ENCODE data around the gene IMPACT.
A peak's percentile ranks its signal among the peaks of the same experiment; 100 is the strongest.

The IMPACT gene, protein sequence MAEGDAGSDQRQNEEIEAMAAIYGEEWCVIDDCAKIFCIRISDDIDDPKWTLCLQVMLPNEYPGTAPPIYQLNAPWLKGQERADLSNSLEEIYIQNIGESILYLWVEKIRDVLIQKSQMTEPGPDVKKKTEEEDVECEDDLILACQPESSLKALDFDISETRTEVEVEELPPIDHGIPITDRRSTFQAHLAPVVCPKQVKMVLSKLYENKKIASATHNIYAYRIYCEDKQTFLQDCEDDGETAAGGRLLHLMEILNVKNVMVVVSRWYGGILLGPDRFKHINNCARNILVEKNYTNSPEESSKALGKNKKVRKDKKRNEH

DNA sequence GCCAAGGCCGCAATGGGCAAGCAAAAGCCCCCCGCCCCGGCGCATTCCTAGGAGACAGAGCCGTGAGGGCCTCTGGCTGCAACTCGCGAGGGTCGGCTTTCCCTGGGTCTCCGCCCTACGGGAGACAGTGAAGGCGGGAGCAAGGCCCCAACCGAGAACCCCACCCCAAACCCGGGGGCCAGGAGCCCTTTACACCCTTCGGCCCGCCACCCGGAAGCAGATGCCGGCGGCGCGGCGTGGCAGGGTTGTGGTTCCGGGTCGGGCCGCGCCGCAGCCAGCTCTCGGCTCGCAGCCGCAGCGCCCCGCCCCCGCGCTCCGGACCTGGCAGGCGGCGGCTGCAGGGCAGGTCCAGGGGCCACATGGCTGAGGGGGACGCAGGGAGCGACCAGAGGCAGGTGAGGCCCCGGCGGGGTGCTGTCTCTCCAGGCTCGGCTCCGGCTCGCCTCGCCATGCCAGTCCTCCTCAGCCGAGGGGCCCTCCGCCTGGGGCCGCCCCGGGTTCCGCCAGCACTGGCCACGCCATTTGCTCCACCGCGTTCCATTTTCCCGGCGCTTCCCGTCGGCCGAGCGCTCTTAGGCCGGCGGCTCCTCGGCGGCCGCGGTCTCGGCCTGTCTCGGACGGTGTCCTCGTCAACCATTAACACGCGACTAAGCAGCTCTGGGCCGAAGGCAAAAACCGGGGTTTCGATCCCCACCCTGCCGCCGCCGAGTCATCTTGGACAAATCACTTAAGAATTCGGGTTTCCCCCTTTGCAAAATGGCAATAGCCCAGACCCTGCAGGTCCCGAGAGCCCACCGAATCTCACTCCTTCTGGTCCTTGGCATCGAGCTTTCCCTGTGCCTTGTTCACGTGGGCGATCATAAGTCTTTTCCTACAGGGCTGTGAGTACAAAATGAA is at the start of gene IMPACT:
IMPACT (plus strand) TSS at position 273 of the 897 bp plus-strand sequence; CDS start at position 360, 87 bp downstream.
- peak; percentile 93 for DNase-seq

DNA sequence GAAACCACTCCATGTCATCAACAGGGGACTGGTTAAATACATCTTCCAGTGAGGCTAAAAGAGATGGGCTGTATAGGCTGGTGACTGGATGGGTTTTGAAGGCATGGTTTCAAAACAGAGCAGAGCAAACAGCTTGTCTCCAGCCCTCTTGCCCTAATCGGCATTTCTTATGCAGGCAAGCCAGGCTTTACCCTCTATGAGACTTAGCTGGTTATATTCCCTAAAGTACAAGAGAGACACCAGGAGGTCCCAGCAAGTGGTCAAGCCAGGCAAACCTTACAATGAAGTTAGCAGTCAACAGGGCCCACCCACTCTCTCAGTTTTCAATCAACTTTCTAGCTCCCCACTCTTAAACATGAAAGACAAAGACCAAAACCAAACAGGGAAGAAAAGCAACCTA is 47.9 kb upstream of the IMPACT start:
- no peak for DNase-seq

DNA sequence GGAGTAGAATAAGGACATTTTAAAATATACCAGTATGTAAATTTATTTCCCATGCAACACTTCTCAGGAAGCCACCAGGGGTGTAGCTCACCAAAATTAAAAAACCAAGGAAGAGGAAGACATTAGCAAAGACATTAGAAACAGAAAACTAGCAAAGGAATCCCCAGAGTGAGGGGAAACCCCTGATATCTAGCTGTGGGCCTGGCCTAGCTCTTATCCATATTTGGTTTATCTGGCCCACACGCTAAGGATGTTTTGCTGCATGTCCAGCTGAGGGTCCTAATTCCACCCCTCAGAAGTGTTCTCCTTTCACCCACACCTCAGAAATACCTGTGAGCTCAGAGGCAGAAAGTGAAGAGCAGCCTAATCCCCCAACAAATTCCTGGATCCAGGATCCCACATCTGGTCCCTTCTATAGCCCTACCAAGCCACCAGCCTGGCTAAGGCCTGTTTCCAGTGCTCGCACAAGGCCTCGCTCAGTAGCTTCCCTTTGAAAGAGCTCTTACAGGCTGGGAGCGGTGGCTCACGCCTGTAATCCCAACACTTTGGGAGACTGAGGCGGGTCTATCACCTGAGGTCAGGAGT is 46.2 kb upstream of the IMPACT start:
- no peak for DNase-seq

DNA sequence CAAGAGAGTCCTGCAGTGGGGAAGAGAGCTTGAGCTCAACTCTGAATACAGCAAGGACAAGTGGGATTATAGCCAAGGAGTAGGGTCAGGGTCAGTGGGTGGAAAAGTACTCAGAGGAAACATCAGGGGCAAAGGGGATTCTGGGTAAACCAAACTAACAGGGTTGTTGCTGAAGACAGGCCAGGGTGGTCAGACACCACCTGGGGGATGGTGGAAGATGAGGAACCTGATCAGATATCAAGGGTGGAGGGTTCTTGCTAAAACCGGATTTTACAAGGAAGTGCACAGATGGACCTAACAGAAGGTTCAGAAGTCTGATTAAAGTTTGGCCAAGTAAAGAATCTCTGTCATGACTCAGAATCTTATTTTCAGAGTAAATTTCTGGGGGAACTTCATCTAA is 45.3 kb upstream of the IMPACT start:
- DNase-seq: no peak

DNA sequence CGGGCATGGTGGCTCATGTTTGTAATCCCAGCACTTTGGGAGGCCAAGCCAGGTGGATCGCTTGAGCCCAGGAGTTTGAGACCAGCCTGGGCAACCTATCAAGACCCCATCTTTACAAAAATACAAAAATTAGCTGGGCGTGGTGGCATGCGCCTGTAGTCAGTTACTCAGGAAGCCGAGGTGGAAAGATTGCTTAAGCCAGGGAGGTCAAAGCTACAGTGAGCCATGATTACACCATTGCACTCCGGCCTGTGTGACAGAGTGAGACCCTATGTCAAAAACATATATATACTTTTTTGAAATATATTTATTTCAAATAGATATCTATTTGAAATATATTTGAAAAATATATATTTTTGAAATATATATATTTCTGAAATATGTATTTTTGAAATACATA is 39.8 kb upstream of the IMPACT start:
- DNase-seq: no peak

DNA sequence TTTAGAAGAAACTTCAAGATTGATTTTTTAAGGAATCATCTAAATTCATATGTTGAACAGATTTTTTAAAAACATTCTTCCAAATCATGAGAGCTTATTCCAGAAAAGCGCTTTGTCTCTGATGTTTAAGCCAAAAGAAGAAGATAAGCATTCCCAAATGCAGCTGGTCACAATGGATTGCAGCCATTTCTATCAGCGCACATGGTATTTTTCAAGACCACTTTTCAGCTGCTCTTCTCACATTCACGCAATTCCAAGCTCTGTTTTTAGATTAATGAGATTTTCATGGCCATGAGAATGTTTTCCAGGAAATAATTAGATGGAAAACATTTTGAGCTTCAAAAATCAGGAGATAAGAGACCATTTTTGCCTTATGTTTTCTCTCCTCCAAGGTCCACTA is 37.5 kb upstream of the IMPACT start:
- DNase-seq: no peak

DNA sequence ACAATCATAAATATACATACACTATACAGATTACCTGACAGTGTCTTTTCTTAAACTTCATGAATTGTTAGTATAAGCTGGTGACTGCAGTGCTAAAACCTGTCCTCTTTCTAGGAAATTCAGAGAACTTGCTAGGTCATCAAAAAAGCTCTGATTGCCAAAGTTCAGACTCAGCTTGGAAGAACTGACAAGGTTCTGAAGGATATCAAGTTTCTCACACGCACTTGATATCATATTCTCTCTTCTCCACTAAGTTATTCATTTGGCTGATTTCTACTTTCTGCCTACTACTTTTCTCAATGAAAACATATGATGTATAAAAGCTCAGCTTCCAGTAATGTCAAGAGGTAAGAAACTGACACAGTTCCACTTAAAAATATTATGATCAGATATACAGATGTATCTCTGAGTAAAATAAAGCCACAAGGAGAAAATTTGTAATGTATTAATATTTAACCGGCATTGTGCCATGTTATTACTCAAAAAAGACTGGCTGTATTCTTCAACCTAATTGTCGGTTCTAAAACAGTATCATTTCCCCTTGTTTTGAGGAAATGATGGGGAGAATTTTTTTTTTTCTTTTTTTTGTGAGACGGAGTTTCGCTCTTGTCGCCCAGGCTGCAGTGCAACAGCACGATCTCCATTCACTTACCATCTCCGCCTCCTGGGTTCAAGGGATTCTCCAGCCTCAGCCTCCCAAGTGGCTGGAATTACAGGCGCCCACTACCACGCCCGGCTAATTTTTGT is 31.2 kb upstream of the IMPACT start:
- no peak for DNase-seq

DNA sequence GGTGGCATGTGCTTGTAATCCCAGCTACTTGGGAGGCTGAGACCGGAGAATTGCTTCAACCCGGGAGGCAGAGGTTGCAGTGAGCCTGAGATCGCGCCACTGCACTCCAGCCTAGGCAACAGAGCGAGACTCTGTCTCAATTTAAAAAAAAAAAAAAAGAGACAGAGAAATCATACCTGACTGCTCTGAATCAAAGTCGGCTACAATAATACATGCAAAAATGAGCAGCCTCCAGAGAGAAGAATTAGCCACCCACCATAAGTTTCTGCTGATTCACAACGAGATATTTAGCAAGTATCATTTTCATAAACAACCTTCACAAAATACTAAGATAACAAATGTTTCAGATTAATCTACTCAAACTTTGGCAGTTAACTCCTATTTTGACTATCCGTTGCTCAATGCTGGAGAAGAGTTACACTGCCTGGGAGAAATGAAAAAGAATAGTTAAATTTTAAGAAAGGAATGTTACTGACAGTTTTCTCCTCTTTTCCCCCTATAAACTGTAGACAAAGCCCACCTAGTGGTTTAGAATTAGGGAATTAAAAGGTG is 30.3 kb upstream of the IMPACT start:
- no peak for DNase-seq

DNA sequence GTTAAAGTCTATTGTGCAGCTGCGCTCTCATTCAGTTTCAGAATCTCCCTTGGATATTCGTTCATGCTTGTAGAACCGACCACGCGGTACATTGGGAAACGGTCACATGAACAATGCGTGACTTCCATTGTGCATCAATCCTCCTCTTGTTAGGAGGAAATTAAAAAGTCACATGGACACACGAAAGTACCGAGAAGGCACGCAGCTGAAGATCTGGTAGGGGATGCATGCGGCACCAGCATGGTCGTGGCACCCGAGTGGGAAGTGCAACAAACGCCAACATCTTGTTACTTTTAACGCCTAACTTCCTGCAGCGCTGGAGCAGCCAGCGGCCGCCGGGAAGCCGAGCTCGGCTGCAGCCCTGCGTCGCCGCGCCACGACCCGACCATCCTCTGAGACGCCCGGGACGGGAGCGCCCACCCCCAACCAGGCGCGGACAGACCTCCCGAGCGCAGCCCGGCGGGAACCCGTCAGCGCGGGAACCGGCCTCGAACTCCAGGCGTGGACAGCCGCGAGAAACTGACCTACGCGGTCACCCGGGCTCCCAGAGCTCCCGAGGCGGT is 29.3 kb upstream of the IMPACT start:
- DNase-seq: no peak

DNA sequence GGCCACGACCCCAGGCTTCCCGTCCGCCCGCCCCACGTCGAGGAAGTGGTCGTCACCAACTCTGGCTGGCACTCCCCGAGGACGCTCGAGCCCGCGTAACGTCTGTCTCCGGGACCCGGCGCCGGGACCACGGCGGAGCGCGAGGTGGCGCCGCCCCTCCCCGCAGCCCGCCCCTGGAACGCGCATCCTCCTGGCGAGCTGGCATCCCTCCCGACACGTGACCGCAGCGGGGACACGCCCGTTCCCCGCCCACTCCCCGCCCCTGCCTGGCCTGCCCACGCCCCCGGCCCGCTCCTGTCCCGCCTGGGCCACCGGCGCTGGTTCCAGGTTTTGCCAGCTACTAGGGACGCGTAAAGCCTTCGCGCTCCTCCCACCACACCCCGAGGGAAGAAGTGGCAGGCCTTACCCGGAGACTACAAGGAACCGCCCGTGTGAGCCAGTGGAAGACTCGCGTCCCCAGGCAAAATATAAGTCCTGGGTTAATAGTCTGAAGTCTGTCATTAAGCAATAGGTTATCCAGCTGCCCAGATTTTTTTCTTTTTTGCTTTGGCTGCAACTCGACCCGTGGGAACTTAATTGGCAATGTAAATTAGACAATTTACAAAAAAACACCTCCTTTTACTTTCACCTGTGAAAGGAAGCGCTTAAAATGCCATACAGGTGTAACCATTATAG is 28.6 kb upstream of the IMPACT start, which contains the start of gene OSBPL1A:
OSBPL1A (minus strand) TSS at position 131 of the 675 bp plus-strand sequence. CDS start 20,291 bp downstream, outside the sequence.
- DNase-seq: peak; percentile 90

DNA sequence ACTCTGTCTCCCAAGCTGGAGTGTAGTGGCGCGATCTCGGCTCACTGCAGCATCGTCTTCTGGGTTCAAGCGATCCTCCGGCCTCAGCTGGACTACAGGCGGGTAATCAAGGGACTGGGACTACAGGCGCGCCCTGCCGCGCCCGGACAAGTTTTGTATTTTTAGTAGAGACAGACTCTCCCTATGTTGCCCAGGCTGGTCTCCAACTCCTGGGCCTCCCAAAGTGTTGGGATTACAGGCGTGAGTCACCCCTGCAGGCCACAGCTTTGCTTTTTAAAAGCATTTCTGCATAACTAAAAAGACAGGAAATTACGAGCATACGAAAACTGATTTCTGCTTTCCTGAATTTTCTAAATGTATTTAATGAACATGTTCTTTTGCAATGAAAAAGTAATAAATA is 27.9 kb upstream of the IMPACT start:
- no peak for DNase-seq

DNA sequence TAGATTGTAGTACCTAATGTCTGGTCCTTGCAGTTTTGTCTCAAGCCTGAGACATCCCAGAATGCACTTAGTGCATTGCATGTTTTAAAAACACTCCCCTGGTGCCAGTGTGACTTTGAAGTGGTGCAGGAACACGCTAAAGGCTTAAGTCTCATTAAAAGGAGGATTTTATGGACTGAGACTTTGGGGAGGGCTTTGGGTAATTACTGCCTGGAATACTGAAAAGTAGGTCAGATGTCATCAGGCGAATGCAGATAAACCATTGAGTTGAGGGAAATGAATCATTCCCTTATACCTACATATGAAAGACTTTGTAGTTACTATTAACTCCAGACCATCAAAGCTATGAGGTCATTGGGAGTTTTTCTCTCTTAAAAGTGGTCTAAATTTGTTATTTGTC is 25.9 kb upstream of the IMPACT start:
- DNase-seq: no peak

DNA sequence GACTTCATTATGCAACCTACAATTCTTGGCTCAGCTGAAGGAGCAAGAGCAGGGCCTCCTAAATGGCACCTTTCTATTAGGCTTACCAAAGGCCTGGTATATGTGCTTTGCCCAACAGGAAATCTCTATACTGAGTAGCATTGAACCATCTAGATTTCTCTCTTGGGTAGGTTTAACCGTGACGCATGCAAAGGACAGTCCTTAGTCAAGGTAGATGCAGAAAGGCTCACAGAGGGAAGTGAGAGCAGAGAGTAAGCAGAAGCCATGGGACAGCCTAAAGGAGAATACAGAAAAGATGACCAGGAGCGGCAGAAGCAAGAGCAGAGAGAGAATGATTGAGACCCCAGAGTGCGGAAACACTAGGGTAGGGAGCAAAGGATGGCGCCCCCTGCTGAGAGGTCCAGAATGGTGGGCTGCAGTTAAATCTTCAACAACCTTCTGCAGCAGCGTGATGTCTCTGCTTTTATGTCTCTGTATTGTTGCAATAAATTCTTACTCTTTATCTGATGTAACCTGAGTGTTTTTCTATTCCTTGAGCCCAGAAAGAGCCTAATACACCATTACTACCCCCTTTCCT is 24.2 kb upstream of the IMPACT start:
- DNase-seq: no peak

DNA sequence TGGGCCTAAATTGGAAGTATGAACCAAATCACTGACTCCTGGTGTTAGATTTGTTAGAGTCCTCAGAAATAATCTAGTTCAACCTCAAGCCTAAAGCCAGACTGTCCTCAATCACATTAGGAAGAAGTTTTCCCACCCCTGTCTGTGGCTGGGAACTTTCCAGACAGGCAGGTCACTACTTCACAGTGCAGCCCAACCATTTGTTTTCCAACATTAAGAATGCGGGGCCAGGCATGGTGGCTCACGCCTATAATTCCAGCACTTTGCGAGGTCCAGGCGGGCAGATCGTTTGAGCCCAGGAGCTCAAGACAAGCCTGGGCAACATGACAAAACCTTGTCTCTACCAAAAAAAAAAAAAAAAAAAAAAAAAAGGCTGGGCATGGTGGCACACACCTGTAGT is 23.4 kb upstream of the IMPACT start:
- DNase-seq: no peak

DNA sequence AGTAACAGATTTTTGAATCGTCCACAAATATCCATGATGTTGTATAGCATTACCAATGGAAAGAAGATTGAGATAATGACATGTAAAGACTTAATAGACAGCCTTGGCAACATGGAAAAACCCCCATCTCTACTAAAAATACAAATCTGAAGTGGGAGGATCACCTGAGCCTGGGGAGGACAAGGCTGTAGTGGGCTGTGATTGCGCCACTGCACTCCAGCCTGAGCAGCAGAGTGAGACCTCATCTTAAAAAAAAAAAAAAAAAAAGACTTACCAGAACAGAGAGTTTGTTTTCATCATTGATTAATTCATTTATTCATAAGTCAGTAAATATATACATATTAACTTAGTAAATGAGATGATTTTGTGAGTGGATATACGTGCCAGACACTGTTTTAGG is 21.9 kb upstream of the IMPACT start:
- DNase-seq: no peak

DNA sequence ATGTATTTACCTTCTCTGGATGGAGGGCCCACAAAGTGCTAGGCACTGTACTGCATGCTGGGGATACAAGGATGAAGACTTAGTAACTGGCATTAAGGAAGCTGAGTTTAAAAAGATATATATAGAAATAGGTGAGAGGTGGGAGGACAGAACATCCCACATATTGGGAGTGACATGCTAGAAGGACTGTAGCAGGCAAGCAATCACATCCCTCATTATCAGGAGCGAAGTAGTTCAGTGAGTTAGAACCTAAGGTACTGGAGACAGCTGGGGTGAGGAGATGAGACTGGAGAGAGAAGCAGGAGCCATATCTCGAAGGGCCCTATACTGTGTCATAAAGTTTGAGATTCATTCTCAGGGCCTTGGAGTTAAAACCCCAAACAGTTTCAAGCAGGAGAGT is 18.0 kb upstream of the IMPACT start:
- DNase-seq: no peak

DNA sequence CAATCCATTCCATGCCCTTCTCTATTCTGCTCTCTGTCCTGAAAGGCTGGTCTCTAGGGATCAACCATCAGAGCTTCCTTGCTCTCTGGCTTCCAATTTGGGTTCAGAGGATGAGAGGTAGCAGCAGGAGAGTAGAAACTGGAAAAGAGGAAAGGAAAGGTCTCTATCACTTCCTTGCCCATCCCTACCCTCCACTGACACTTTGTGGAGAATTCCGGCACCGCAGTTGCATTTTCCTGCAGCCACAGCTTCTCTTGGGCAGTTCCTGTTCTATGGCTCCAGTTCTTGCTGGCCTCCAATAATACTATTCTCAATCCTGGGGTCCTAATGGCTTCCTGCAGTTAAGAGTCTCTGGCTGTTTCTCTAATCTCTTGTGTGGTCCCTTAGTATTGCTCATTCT is 13.3 kb upstream of the IMPACT start:
- no peak for DNase-seq

DNA sequence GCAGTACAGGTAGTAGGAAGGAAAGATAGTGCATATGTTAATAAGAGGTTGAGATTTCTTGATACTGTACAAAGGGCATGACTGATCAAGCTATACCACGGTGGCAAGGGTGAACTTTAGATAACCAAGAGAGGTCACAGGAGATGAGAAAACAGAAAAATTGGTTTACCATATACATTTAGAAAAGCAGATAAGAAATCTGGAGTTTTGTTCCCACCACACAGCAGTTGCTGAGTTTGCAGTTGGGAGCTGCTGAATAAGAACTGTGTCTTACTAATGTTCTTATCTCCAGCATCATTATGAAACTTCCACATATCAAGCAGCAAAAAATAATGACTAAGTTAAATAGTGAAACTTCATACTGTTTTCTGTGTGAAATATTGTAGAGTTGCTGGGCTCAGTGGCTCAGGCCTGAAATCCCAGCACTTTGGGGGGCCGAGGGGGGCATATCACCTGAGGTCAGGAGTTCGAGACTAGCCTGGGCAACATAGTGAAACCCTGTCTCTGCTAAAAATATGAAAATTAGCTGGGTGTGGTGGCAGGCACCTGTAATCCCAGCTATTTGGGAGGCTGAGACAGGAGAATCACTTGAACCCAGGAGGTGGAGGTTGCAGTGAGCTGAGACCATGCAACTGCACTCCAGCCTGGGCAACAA is 12.0 kb upstream of the IMPACT start:
- DNase-seq: no peak

DNA sequence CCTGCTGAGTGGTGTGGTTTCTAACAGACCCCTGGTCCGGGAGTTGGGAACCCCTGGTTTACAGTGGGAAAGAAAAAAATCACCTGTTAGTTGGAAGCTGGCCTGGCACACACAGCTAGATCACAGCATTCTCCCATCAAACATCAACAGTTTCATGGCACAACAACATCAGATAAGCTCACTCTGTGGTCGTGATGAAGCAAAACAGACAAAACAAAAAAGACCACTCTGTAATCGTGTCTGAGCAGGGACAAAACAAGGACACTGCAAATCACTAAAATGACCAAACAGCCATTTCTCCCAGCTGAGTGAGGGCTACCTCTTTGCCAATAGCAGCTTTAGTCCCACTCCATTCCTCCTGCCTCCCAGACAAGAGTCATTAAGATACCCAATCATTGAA is 9.0 kb upstream of the IMPACT start:
- no peak for DNase-seq

DNA sequence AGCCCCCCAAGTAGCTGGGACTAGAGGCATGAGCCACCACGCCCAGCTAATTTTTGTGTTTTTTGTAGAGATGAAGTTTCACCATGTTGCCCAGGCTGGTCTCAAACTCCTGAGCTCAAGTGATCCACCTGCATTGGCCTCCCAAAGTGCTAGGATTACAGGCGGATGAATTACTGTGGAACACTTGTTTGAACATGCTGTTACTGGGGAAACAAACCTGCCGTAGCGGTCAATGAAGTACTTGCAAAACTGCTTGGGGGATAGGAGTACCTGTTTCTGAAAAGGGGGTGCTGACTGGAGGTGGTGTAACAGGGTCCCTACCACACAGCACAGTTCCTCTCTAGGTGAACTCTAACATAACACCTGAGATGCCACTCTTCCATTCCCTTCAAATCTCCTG is 5.9 kb upstream of the IMPACT start:
- no peak for DNase-seq

DNA sequence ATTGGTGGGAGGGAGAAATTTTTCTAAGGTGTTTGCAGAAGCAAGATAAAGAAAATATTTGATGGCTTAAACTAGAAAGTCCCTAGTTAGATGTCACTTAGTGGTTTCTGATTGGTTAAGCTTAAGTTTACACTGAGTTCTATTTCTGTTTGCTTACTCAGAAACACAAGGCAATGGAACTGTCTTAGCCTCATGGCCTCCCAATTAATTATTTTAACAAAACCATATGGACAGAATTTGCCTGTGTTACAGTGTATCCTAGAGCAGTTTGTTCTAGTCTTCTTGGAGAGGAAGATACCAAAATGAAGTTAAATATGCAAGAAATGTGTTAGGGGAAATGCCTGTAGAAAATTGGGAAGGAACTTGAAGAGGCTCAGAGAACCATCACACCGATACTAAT is 4.6 kb upstream of the IMPACT start:
- no peak for DNase-seq
